ENCODE measurements around the gene TMEM9. TPM values are rescaled to one million over a fixed set of nuclear protein-coding genes. Genes with fewer than 3 reads are reported as not detected.

Gene TMEM9
- total and polyA plus RNA-seq, 2 of the 8 experiments (the other 6 are each of a cell fraction or from before 2014, with no cell fraction given), result 79.9 to 181 TPM

GRCh38 chr1:201089596-201089995, 64.7 kb downstream of the TMEM9 start:
- Histone ChIP-seq H3K9ac (replicated peaks in 1 of 4; ENCODE audit: extremely low read depth in 1 of 4, low read depth in 3 of 4, low read length in 3 of 4) (no peak overlapping the region), H3K36me3 (ENCODE audit: control insufficient read depth in 2 of 4, insufficient read depth in 4 of 4, low read length in 3 of 4) (no peaks in the 10 kb centered on the region), H4K91ac (replicated peaks; ENCODE audit: insufficient read length, low read length) (no peak overlapping the region), H2BK5ac (ENCODE audit: low read depth, low read length) (no peak overlapping the region), H3K23me2 (ENCODE audit: low read depth, low read length) (no peaks in the 10 kb centered on the region), H3K79me1 (ENCODE audit: low read depth, low read length) (no peaks in the 10 kb centered on the region), H3K27me3 (replicated peaks in 1 of 4; ENCODE audit: control insufficient read depth in 3 of 4, extremely low read depth in 1 of 4, insufficient read depth in 3 of 4, low read length in 3 of 4) (no peaks in the 10 kb centered on the region), H2AFZ (ENCODE audit: low read length) (no peak overlapping the region), H3K4me2 (ENCODE audit: insufficient read depth in 1 of 2, low read depth in 2 of 2, low read length in 2 of 2) (no peak overlapping the region), H3K14ac (ENCODE audit: insufficient read length) (no peak overlapping the region), H3K56ac (replicated peaks; ENCODE audit: insufficient read length, low read depth, low read length) (no peak overlapping the region), H2BK20ac (ENCODE audit: low read length) (no peak overlapping the region), H4K20me1 (replicated peaks in 1 of 2; ENCODE audit: control insufficient read depth in 1 of 2, insufficient read depth in 2 of 2, low read length in 2 of 2) (no peaks in the 10 kb centered on the region), H3K27ac (ENCODE audit: low read depth, low read length) (no peak overlapping the region), H3K18ac (ENCODE audit: extremely low read depth, low read length) (no peak overlapping the region), H3K4ac (replicated peaks; ENCODE audit: insufficient read length, low read depth, low read length) (no peak overlapping the region), H2BK120ac (replicated peaks; ENCODE audit: low read depth, low read length) (no peak overlapping the region), H2BK15ac (ENCODE audit: low read length) (peak overlapping the region; percentile 37; the same call in 1 of the 2 replicates), H2BK12ac (ENCODE audit: low read depth, low read length) (no peak overlapping the region), H2AK5ac (ENCODE audit: low read depth, low read length) (no peak overlapping the region), H4K5ac (ENCODE audit: insufficient read length, low read depth, low read length) (no peak overlapping the region), H3K23ac (ENCODE audit: insufficient read length) (no peak overlapping the region), H3K4me1 (replicated peaks in 1 of 4; ENCODE audit: control insufficient read depth in 3 of 4, insufficient read depth in 4 of 4, low read length in 3 of 4) (no peaks in the 10 kb centered on the region), H3K4me3 (ENCODE audit: extremely low read depth in 1 of 4, insufficient read depth in 2 of 4, low read depth in 3 of 4, low read length in 4 of 4) (no peak overlapping the region), H3K79me2 (ENCODE audit: control insufficient read depth in 1 of 2, insufficient read depth in 2 of 2, low read length in 2 of 2) (no peaks in the 10 kb centered on the region), H3K9me3 (ENCODE audit: insufficient read depth in 2 of 2, low read depth in 1 of 2, low read length in 1 of 2) (no peaks in the 10 kb centered on the region), H4K8ac (ENCODE audit: extremely low read depth, insufficient read depth, low read length) (no peak overlapping the region)
- DNase-seq (ENCODE audit: low read depth in 1 of 2, low spot score in 2 of 2), result no peak
- WGBS, 2 experiments (ENCODE audit: extremely low coverage in 1 of 2, insufficient coverage in 1 of 2, insufficient read length in 1 of 2, insufficient replicate concordance in 2 of 2, low coverage in 1 of 2, low lambda C conversion rate in 2 of 2, missing lambda C conversion rate in 1 of 2), result 79% methylated on average over 5 of the region's 5 CpGs; no CpG with 5 or more reads in 1 of the 2 experiments
- no peak for FAIRE-seq
- POLR2A ChIA-PET (ENCODE audit: partially characterized antibody), result no interaction called here
- CTCF ChIA-PET (ENCODE audit: partially characterized antibody), result interaction anchor here (0.8 to 3.6 kb wide), 10 partner anchors 9 to 108 kb away, joined by 3 to 29 read pairs (median 3); no protein-coding TSS in a partner anchor
- TF ChIP-seq E2F6 (IDR thresholded peaks at IDR 0.05), result no peak
